SK-N-SH (cell line): ENCODE measurements around the gene UST. TPM values are rescaled to one million over a fixed set of nuclear protein-coding genes. Genes with fewer than 3 reads are reported as not detected.

ENCODE experiments used
- CTCF ChIA-PET: fragments of 300-600, 350-600 bp; formaldehyde crosslinking; extraction: SDS; loops from one replicate; lab custom pipeline; 2021; lab: Yijun Ruan, JAX
- POLR2A ChIA-PET: fragments of 350-600 bp; sonication (Branson Sonifier 250); formaldehyde crosslinking; extraction: SDS; loops from one replicate; lab custom pipeline; 2020; ENCODE audit warnings: antibody characterized with exemption, inconsistent platforms; lab: Yijun Ruan, JAX
- DNase-seq: peaks from one replicate; pipeline ENCODE4 v3.0.0; 2012
- H2AFZ ChIP-seq: fragments of 200-600 bp; sonication (generic); 2 replicates; pipeline ENCODE4 v1.8.1; 2016; ENCODE audit warnings: antibody characterized with exemption, mild to moderate bottlenecking, low read depth
- H3F3A ChIP-seq: fragments of 200-600 bp; sonication (generic); replicated peaks from 2 replicates; pipeline ENCODE3; 2016; ENCODE audit warnings: antibody characterized with exemption, mild to moderate bottlenecking; ENCODE audit not compliant: insufficient read depth
- H3K27ac ChIP-seq, 2 experiments: fragments of 200-500 bp in 1 of 2; fragments of 200-600 bp in 1 of 2; sonication (Bioruptor generic) in 1 of 2; sonication (generic), shearing (Covaris generic) in 1 of 2; 2 replicates each; pipeline versions ENCODE4 v1.5.1 to v1.6.1; 2014 to 2016; ENCODE audit warnings: low read depth in 2 of 2, inconsistent platforms in 1 of 2, low read length in 1 of 2, mild to moderate bottlenecking in 1 of 2, mixed read lengths in 1 of 2
- H3K27me3 ChIP-seq: fragments of 200-600 bp; sonication (generic), shearing (Covaris generic); 2 replicates; pipeline ENCODE4 v1.6.1; 2016; ENCODE audit warnings: mixed run types; ENCODE audit not compliant: insufficient read depth
- H3K36me3 ChIP-seq, 2 experiments: fragments of 200-500 bp in 1 of 2; fragments of 200-600 bp in 1 of 2; sonication (Bioruptor generic) in 1 of 2; sonication (generic) in 1 of 2; replicated peaks in 1 of 2; 2 replicates each; pipeline versions ENCODE3 to v1.5.1; 2014 to 2016; ENCODE audit warnings: low read length in 1 of 2, mild to moderate bottlenecking in 1 of 2; ENCODE audit not compliant: insufficient read depth in 2 of 2, control insufficient read depth in 1 of 2
- H3K4me1 ChIP-seq, 2 experiments: fragments of 200-500 bp in 1 of 2; fragments of 200-600 bp in 1 of 2; sonication (Bioruptor generic) in 1 of 2; sonication (generic), shearing (Covaris generic) in 1 of 2; 2 replicates each; pipeline versions ENCODE4 v1.5.1 to v1.6.1; 2014 to 2016; ENCODE audit warnings: low read depth in 1 of 2, low read length in 1 of 2, mixed run types in 1 of 2; ENCODE audit not compliant: insufficient read depth in 2 of 2, control insufficient read depth in 1 of 2
- H3K4me2 ChIP-seq: fragments of 200-600 bp; sonication (generic), shearing (Covaris generic); 2 replicates; pipeline ENCODE4 v1.6.1; 2017; ENCODE audit warnings: mixed run types
- H3K4me3 ChIP-seq, 2 experiments: fragments of 200-500 bp in 1 of 2; fragments of 200-600 bp in 1 of 2; sonication (Bioruptor generic) in 1 of 2; sonication (generic), shearing (Covaris generic) in 1 of 2; 2 replicates each; pipeline versions ENCODE4 v1.5.1 to v1.8.1; 2014 to 2016; ENCODE audit warnings: low read depth in 2 of 2, inconsistent platforms in 1 of 2, low read length in 1 of 2, mild to moderate bottlenecking in 1 of 2, mixed read lengths in 1 of 2, moderate library complexity in 1 of 2
- H3K79me2 ChIP-seq: fragments of 200-600 bp; sonication (generic); 2 replicates; pipeline ENCODE4 v1.8.1; 2017; ENCODE audit warnings: mild to moderate bottlenecking; ENCODE audit not compliant: insufficient read depth
- H3K9ac ChIP-seq: fragments of 200-600 bp; sonication (generic); 2 replicates; pipeline ENCODE4 v1.6.1; 2017; ENCODE audit warnings: mixed run types
- H3K9me2 ChIP-seq: fragments of 200-600 bp; sonication (generic); 2 replicates; pipeline ENCODE4 v1.6.1; 2017; ENCODE audit warnings: mixed run types
- H3K9me3 ChIP-seq: fragments of 200-600 bp; sonication (generic); 2 replicates; pipeline ENCODE4 v1.6.1; 2017; ENCODE audit warnings: mixed run types, mild to moderate bottlenecking, moderate library complexity
- H4K20me1 ChIP-seq: fragments of 200-600 bp; sonication (generic); 2 replicates; pipeline ENCODE4 v1.6.1; 2017; ENCODE audit warnings: mild to moderate bottlenecking, mixed run types; ENCODE audit not compliant: insufficient read depth
- EP300 ChIP-seq, 2 experiments: IDR thresholded peaks; 2 replicates each; pipeline versions ENCODE4 v1.4.0 to v1.6.1; 2012; ENCODE audit warnings: borderline replicate concordance in 1 of 2, low read depth in 1 of 2, low read length in 1 of 2
- GABPA ChIP-seq: IDR thresholded peaks from 2 replicates; pipeline ENCODE4 v1.4.0; 2012; ENCODE audit warnings: low read depth, mild to moderate bottlenecking
- GATA2 ChIP-seq: sonication (generic); formaldehyde crosslinking; IDR thresholded peaks from 2 replicates; pipeline ENCODE4 v1.5.0; 2020; ENCODE audit warnings: mild to moderate bottlenecking, missing genetic modification reagents
- IRF3 ChIP-seq: fragments of 150-350 bp; IDR thresholded peaks from 2 replicates; pipeline ENCODE4 v1.6.1; 2016; ENCODE audit warnings: mild to moderate bottlenecking, low read depth, low read length
- JUND ChIP-seq: IDR thresholded peaks from 2 replicates; pipeline ENCODE4 v1.4.0; 2012
- MAX ChIP-seq: IDR thresholded peaks from 2 replicates; pipeline ENCODE4 v1.4.0; 2012; ENCODE audit warnings: low read depth
- NRF1 ChIP-seq: IDR thresholded peaks from 2 replicates; pipeline ENCODE4 v1.6.1; 2012; ENCODE audit warnings: low read depth, mild to moderate bottlenecking, low read length
- PBX3 ChIP-seq: IDR thresholded peaks from 2 replicates; pipeline ENCODE4; 2012
- RAD21 ChIP-seq: IDR thresholded peaks from 2 replicates; pipeline ENCODE4 v1.6.1; 2012; ENCODE audit warnings: mild to moderate bottlenecking, low read length
- RCOR1 ChIP-seq: fragments of 150-350 bp; IDR thresholded peaks from 2 replicates; pipeline ENCODE4 v1.6.1; 2017; ENCODE audit warnings: antibody characterized with exemption, low read length
- REST ChIP-seq: IDR thresholded peaks from 2 replicates; pipeline ENCODE4 v1.6.1; 2012; ENCODE audit warnings: mild to moderate bottlenecking, low read depth, low read length, moderate library complexity
- RXRA ChIP-seq: IDR thresholded peaks from 2 replicates; pipeline ENCODE4 v1.4.0; 2012; ENCODE audit warnings: low read depth, mild to moderate bottlenecking, borderline replicate concordance
- SMC3 ChIP-seq: IDR thresholded peaks from 2 replicates; pipeline ENCODE4 v1.6.1; 2012; ENCODE audit warnings: low read depth, low read length, improper control_type of control experiment
- USF2 ChIP-seq: fragments of 150-350 bp; IDR thresholded peaks from 2 replicates; pipeline ENCODE4 v1.6.1; 2017; ENCODE audit warnings: antibody characterized with exemption, low read length, low read depth, borderline replicate concordance
- WGBS: methylation state at CpG from one replicate; pipeline ENCODE4 v1.1.6; 2017; ENCODE audit warnings: low lambda C conversion rate; 5-methylcytosine and 5-hydroxymethylcytosine counted together
- polyA plus RNA-seq, 3 experiments: library from polyadenylated mRNA; depleted of rRNA; stranded (reverse); fragments of >200 nt; gene quantifications; 2 replicates each; pipeline ENCODE4 v1.2.3, GENCODE V29; 2012

Gene UST
- polyA plus RNA-seq, 1 of the 3 experiments (the other 2 are of a cell fraction): 1.7 TPM

GRCh38 chr6:148824291-148824690 is 77.5 kb downstream of the UST start:
- TF ChIP-seq RCOR1 (no peak), NRF1 (no peak), REST (no peak), SMC3 (no peak), USF2 (no peak), MAX (no peak), PBX3 (no peak), RAD21 (no peak), JUND (no peak), RXRA (no peak)
- TF ChIP-seq, all 33 proteins: peak for 0
- Histone ChIP-seq H3K4me3 (no peak overlapping the region), H3K79me2 (no peaks in the 10 kb centered on the region), H2AFZ (no peak overlapping the region), H3F3A (peaks cover 3% of the 10 kb centered on the region), H3K9ac (no peak overlapping the region), H3K9me3 (no peaks in the 10 kb centered on the region), H3K27me3 (peaks cover 6% of the 10 kb centered on the region; the same call in 1 of the 2 replicates), H3K36me3 (no peaks in the 10 kb centered on the region), H4K20me1 (no peaks in the 10 kb centered on the region), H3K4me2 (no peak overlapping the region), H3K4me1 (no peaks in the 10 kb centered on the region), H3K9me2 (no peaks in the 10 kb centered on the region), H3K27ac (no peak overlapping the region)
- DNase-seq: no peak
- ChIA-PET CTCF (no interaction called here), POLR2A (no interaction called here)
- 23% methylated on average over 1 of the region's 1 CpG for WGBS

- Histone ChIP-seq H3K4me3 (no peak overlapping the region), H3K27me3 (peaks cover 6% of the 10 kb centered on the region; the same call in 1 of the 2 replicates), H3K4me1 (no peaks in the 10 kb centered on the region), H3K27ac (no peak overlapping the region), H2AFZ (no peak overlapping the region), H3K9ac (no peak overlapping the region), H3K4me2 (no peak overlapping the region), H3F3A (peaks cover 3% of the 10 kb centered on the region), H3K36me3 (no peaks in the 10 kb centered on the region), H3K9me3 (no peaks in the 10 kb centered on the region), H4K20me1 (no peaks in the 10 kb centered on the region), H3K9me2 (no peaks in the 10 kb centered on the region), H3K79me2 (no peaks in the 10 kb centered on the region)
- 8% methylated on average over 1 of the region's 1 CpG for WGBS
- TF ChIP-seq IRF3 (no peak), GABPA (no peak), EP300 (IDR thresholded peaks at IDR 0.05; ENCODE audit: borderline replicate concordance in 1 of 2, low read depth in 1 of 2, low read length in 1 of 2) (no peak), NRF1 (no peak), GATA2 (no peak), SMC3 (no peak), USF2 (no peak), RCOR1 (no peak)
- no peak for DNase-seq
- POLR2A ChIA-PET: no interaction called here
- CTCF ChIA-PET: no interaction called here
Measured at GRCh38 chr6:148824960-148825359, 78.1 kb downstream of the UST start.
